Activated CD8-positive, alpha-beta memory T cell treated with anti-CD3 and anti-CD28 coated beads for 24 hours (primary cell): ENCODE results near the gene RFLNA.

Experiments used
- DNase-seq: peaks from one replicate; pipeline ENCODE4 v3.0.0-alpha.2; 2020

The RFLNA gene

DNA sequence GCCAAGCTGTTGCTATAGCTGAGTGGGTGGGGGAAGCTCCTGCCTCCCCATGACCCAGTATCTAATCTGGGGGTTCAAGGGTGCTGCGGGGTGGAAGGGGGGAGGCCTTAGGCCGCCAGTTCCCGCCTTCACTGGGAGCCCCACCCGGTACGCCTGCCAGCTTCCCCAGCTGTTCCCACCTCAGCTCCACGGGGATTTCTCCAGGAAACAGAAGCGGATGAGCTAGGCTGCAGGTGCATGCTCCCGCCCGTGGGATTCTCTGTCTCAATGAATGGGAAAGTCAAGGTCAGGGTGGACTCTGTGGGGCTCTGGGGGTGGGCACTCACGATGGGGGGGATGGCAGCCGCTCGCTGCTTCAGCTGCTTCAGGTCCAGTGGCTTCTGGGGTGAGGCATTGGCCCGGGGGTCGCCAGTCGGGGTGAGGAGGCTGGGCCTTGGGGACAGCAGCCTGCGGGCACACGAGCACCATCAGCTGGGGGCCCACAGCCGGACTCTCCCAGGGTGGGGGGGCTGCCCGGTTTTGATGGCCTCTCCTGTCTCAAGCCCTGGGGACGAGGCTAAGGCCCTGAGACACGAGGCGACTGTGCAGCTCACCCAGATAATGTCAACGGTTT lies 68.6 kb downstream of the RFLNA start:
- no peak for DNase-seq

DNA sequence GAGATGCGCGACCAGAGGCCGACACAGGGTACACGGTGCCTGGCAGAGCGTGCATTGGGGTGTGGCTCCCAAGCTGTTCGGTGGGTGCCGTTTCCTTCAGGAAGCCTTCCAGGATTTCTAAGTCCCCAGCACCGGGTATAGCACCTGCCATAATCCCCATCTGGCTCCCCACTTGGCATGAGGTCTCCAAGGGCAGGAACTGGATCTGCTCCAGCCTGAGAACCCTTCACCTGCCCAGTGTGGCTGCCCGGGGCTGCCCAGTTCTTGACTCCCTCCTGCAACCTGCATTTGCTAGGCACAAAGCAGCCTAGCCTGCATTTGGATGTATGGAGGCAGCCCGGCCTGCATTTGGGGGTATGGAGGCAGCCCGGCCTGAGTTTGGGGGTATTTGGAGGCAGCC lies 69.7 kb downstream of the RFLNA start:
- DNase-seq, result no peak
